Fibroblast of lung (primary cell): ENCODE data around the gene RPS24. TPM values are rescaled to one million over a fixed set of nuclear protein-coding genes. Genes with fewer than 3 reads are reported as not detected.

Experiments used
- DNase-seq, 2 donors: peaks; one replicate each; pipeline versions ENCODE4 v3.0.0 to v3.0.0-alpha.2; 2010; ENCODE audit warnings: low read depth in 2 of 2
- H2AFZ ChIP-seq: 2 replicates; pipeline ENCODE4 v1.5.1; 2012; ENCODE audit warnings: low read length, control low read depth, inconsistent platforms
- H3K27ac ChIP-seq: 2 replicates; pipeline ENCODE4 v1.5.1; 2011; ENCODE audit warnings: low read length, control low read depth; ENCODE audit not compliant: insufficient read depth
- H3K27me3 ChIP-seq: 2 replicates; pipeline ENCODE4 v1.5.1; 2011; ENCODE audit warnings: mild to moderate bottlenecking, low read length; ENCODE audit not compliant: control insufficient read depth, insufficient read depth
- H3K36me3 ChIP-seq: 2 replicates; pipeline ENCODE4 v1.5.1; 2011; ENCODE audit warnings: low read length; ENCODE audit not compliant: control insufficient read depth, insufficient read depth
- H3K4me1 ChIP-seq: 2 replicates; pipeline ENCODE4 v1.5.1; 2011; ENCODE audit warnings: low read length; ENCODE audit not compliant: control insufficient read depth, insufficient read depth; ENCODE audit errors: extremely low read depth
- H3K4me2 ChIP-seq: 2 replicates; pipeline ENCODE4 v1.5.1; 2011; ENCODE audit warnings: low read length, control low read depth; ENCODE audit not compliant: insufficient read depth; ENCODE audit errors: extremely low read depth
- H3K4me3 ChIP-seq, 4 experiments: fragments of 200-600 bp in 1 of 4; sonication (generic) in 1 of 4; replicated peaks in 1 of 4; 2 replicates each; pipeline ENCODE4 v1.5.1; 2011 to 2016; ENCODE audit warnings: low read length in 4 of 4, low read depth in 3 of 4, mild to moderate bottlenecking in 3 of 4, control low read depth in 2 of 4, inconsistent platforms in 1 of 4, mixed read lengths in 1 of 4; ENCODE audit not compliant: insufficient read depth in 1 of 4; ENCODE audit errors: control extremely low read depth in 1 of 4
- H3K79me2 ChIP-seq: 2 replicates; pipeline ENCODE4 v1.5.1; 2012; ENCODE audit warnings: mild to moderate bottlenecking, low read length, inconsistent platforms; ENCODE audit not compliant: control insufficient read depth, insufficient read depth
- H3K9ac ChIP-seq: 2 replicates; pipeline ENCODE4 v1.5.1; 2011; ENCODE audit warnings: mild to moderate bottlenecking, low read length, control low read depth; ENCODE audit not compliant: insufficient read depth
- H3K9me3 ChIP-seq: 2 replicates; pipeline ENCODE4 v1.5.1; 2012; ENCODE audit warnings: low read depth, low read length; ENCODE audit not compliant: control insufficient read depth, insufficient read depth
- H4K20me1 ChIP-seq: 2 replicates; pipeline ENCODE4 v1.5.1; 2011; ENCODE audit warnings: low read length; ENCODE audit not compliant: control insufficient read depth, insufficient read depth; ENCODE audit errors: extremely low read depth
- CTCF ChIP-seq, 2 donors: IDR thresholded peaks in 1 of 2; conservative IDR thresholded peaks in 1 of 2; 1 replicate in 1 of 2; 2 replicates in 1 of 2; pipeline ENCODE4 v1.5.1; 2011 to 2012; ENCODE audit warnings: low read length in 2 of 2, control low read depth in 1 of 2, inconsistent platforms in 1 of 2, low read depth in 1 of 2, mild to moderate bottlenecking in 1 of 2
- EZH2 ChIP-seq: IDR thresholded peaks from 2 replicates; pipeline ENCODE4 v1.5.1; 2012; ENCODE audit warnings: low read length, control low read depth, mild to moderate bottlenecking; ENCODE audit errors: missing control alignments
- polyA plus RNA-seq, 2 donors: library from polyadenylated mRNA; depleted of rRNA in 1 of 2; stranded (reverse) in 1 of 2; unstranded in 1 of 2; fragments of >200 nt; gene quantifications; 2 replicates each; pipeline ENCODE4 v1.2.1, GENCODE V29; 2011 to 2012; ENCODE audit warnings: missing spikeins in 1 of 2
- total RNA-seq: library from RNA; depleted of rRNA; stranded (reverse); fragments of >200 nt; gene quantifications from 2 replicates; pipeline ENCODE4 v1.2.1, GENCODE V29; 2014

Gene RPS24
- total and polyA plus RNA-seq, 2 donors (not counting 1 experiment from before 2014, with no cell fraction given) = 1,917 to 4,192 TPM

DNA sequence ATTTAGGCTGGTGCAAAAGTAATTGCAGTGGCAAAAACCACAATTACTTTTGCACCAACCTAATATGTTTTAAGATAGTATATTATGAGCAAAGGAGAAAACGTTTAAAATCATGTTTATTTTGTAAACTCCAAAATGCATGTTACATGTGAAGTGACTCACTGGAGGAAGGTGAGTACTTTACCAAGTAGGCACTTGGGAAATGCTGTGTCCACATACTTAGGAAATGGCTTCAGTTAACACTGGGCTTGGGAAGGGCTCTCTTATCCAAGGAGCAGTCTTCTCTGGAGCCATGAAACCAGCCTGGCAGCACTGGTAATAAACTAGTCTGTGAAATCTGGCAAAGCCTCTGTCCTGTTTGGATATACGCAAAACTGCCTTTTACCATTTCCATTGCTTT, 4.4 kb downstream of the RPS24 start:
- H3K4me1 ChIP-seq = peaks cover 11% of the 10 kb centered on the region
- no peak overlapping the region for H3K4me2 ChIP-seq
- no peak overlapping the region for H2AFZ ChIP-seq
- H3K9me3 ChIP-seq = no peaks in the 10 kb centered on the region
- no peak overlapping the region for H3K4me3 ChIP-seq
- H3K9ac ChIP-seq = no peak overlapping the region
- TF ChIP-seq CTCF (conservative IDR thresholded peaks at IDR 0.05 in 1 of 2, IDR thresholded peaks at IDR 0.05 in 1 of 2; ENCODE audit: low read depth in 1 of 2, low read length in 2 of 2) (no peak), EZH2 (no peak)
- peaks cover 63% of the 10 kb centered on the region for H3K79me2 ChIP-seq
- H3K27ac ChIP-seq = no peak overlapping the region
- peak in 1 of 2 donors; percentile 39 for DNase-seq
- peaks cover 29% of the 10 kb centered on the region for H3K36me3 ChIP-seq
- no peaks in the 10 kb centered on the region for H3K27me3 ChIP-seq
- peaks cover 5% of the 10 kb centered on the region for H4K20me1 ChIP-seq

DNA sequence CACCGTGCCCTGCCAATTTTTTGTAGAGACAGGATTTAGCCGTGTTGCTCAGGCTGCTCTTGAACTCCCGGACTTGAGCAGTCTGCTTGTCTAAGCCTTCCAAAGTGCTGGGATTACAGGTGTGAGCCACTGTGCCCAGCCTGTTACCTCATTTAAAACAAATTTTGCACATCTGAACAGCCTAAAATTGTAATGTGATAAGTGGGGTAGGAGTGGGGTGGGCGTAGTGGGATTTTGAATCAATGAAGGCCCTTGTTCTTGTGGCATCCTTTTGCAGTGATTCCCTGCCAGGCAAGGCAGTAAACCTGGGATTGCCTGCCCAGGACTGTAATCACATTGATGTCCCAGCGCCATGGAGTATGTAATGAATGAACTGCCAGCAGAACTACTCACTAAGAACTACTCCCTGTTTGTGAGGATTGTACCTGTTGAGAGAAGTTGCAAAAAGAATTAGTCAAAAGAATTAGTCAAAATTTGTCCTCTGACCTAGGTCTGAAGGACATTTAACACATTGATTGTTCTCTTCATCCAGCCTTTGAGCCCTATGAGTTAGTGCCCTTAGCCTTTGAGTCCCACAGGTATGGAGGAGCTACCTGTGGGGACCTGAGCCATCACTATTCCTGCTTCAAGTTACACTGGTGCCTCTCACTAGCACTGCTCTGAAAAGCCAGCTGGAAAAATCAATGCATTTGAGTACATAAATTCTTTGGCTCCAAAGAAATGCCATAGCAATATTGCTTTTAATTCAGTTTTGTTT, 5.3 kb downstream of the RPS24 start:
- Histone ChIP-seq H3K4me1 (peaks cover 15% of the 10 kb centered on the region), H4K20me1 (peaks cover 5% of the 10 kb centered on the region), H3K9ac (no peak overlapping the region), H3K79me2 (peaks cover 60% of the 10 kb centered on the region), H3K9me3 (no peaks in the 10 kb centered on the region), H3K27me3 (no peaks in the 10 kb centered on the region), H3K27ac (no peak overlapping the region), H3K36me3 (peaks cover 30% of the 10 kb centered on the region), H3K4me3 (no peak overlapping the region), H2AFZ (no peak overlapping the region), H3K4me2 (no peak overlapping the region)
- no peak for DNase-seq
- TF ChIP-seq EZH2 (no peak), CTCF (conservative IDR thresholded peaks at IDR 0.05 in 1 of 2, IDR thresholded peaks at IDR 0.05 in 1 of 2; ENCODE audit: low read depth in 1 of 2, low read length in 2 of 2) (no peak)

GRCh38 chr10:78039743-78040142, 6.1 kb downstream of the RPS24 start:
- Histone ChIP-seq H3K4me2 (no peak overlapping the region), H3K36me3 (peaks cover 30% of the 10 kb centered on the region), H3K4me3 (no peak overlapping the region), H3K9me3 (no peaks in the 10 kb centered on the region), H3K27ac (no peak overlapping the region), H3K9ac (no peak overlapping the region), H3K27me3 (no peaks in the 10 kb centered on the region), H2AFZ (no peak overlapping the region), H4K20me1 (peaks cover 5% of the 10 kb centered on the region), H3K79me2 (peaks cover 52% of the 10 kb centered on the region), H3K4me1 (peaks cover 13% of the 10 kb centered on the region)
- DNase-seq = no peak
- TF ChIP-seq CTCF (conservative IDR thresholded peaks at IDR 0.05 in 1 of 2, IDR thresholded peaks at IDR 0.05 in 1 of 2; ENCODE audit: low read depth in 1 of 2, low read length in 2 of 2) (no peak), EZH2 (no peak)
